Astrocyte of the cerebellum (primary cell): Measurements from ENCODE around the gene KATNAL1.
"Not testable (repeated sequence)": the region's sequence is repeated elsewhere in the genome, so short reads cannot be mapped to it uniquely, and the experiment has no call there.

Experiments used
- DNase-seq: peaks from one replicate; pipeline ENCODE4 v3.0.0-alpha.2; 2011; ENCODE audit warnings: low read depth
- H3K4me3 ChIP-seq: 2 replicates; pipeline ENCODE4 v1.5.1; 2011; ENCODE audit warnings: mild to moderate bottlenecking, low read depth, low read length, moderate library complexity
- in situ Hi-C: cut with HindIII; loops from 2 replicates; pipeline ENCODE4 v1.10.0; 2017; ENCODE audit warnings: low sequenced_read_pairs
- TF ChIP-seq, protein P1 (sequence below): IDR thresholded peaks from 2 replicates; pipeline ENCODE4 v1.5.1; 2012; ENCODE audit warnings: low read length, low read depth, moderate library complexity, mild to moderate bottlenecking; ENCODE audit errors: missing control alignments

The KATNAL1 gene

DNA sequence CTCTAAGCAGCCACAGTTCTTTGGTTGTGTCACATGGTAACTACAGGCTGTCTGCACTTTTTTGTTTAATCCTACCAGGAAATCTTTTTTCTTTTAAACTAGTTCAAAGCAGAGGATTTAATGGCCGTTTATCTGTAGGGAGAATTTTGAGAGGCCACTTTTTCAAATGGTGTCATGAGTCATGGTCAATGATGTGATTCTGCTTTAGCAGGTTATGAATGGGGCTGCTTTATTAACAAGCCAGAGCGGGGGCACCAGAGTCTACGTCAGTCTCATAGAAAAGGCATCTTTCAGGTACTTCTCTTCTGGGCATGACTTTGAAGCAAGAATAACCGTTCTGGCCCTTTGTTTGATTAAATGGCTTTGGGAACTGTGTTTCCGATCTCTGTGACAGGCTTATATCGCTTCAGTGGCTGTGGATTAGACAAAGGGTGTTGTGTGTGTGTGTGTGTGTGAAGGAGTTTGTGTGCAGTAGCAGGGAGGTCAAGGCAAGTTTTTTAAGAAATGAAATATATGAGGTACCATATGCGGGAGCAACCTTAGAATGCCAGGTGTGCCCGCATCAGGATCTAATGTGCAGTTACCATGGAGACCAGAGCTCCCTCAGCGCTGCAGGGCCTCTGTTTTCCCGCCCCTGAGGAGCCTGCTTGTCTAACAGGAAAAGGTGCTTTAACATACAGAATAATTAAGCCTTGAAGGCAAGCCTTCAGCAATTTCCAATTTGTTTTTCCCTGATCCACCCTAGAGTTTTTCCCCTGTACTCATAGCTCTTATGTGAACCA lies 120.5 kb downstream of the KATNAL1 start:
- H3K4me3 ChIP-seq, result no peak overlapping the region
- DNase-seq, result no peak
- TF ChIP-seq, protein P1, sequence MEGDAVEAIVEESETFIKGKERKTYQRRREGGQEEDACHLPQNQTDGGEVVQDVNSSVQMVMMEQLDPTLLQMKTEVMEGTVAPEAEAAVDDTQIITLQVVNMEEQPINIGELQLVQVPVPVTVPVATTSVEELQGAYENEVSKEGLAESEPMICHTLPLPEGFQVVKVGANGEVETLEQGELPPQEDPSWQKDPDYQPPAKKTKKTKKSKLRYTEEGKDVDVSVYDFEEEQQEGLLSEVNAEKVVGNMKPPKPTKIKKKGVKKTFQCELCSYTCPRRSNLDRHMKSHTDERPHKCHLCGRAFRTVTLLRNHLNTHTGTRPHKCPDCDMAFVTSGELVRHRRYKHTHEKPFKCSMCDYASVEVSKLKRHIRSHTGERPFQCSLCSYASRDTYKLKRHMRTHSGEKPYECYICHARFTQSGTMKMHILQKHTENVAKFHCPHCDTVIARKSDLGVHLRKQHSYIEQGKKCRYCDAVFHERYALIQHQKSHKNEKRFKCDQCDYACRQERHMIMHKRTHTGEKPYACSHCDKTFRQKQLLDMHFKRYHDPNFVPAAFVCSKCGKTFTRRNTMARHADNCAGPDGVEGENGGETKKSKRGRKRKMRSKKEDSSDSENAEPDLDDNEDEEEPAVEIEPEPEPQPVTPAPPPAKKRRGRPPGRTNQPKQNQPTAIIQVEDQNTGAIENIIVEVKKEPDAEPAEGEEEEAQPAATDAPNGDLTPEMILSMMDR, result no peak
- in situ Hi-C loops, result no loop called here

DNA sequence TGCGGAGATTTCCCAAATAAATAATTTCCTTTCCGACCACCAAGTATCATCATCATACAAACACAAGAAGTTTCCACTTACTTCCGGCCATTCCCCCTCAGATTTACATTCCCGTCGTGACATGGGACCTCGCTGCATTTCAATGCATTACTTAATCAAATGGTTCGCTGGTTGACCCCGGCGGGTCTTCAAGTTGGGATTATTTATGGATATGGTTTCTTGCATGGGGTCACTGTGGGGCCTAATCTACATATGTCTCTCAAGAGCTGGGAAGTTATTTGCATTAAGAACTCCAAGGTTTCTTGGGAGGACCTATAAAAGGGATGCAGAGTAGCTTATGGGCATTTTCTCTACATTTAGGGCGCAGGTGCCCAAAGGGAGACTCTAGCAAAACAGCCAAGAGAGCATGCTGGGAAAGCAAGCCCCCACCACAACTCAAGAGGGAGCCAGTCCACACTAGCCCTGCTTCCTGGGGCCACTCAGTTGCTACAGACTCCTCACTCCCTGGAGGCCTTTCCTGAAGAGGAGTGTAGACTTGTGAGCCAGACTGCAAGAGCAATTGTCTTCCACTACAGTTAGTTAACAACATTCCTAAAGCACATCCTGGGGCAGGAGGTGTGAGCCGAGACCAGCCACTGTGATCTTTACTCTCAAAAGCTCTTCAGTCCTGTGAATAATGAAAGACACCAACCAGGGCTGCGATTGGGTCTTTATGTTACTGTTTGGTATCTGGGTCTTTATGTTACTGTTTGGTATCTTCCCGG lies 125.3 kb downstream of the KATNAL1 start:
- TF ChIP-seq, protein P1, result no peak
- no peak overlapping the region for H3K4me3 ChIP-seq
- no peak for DNase-seq
- in situ Hi-C loops, result no loop called here

DNA sequence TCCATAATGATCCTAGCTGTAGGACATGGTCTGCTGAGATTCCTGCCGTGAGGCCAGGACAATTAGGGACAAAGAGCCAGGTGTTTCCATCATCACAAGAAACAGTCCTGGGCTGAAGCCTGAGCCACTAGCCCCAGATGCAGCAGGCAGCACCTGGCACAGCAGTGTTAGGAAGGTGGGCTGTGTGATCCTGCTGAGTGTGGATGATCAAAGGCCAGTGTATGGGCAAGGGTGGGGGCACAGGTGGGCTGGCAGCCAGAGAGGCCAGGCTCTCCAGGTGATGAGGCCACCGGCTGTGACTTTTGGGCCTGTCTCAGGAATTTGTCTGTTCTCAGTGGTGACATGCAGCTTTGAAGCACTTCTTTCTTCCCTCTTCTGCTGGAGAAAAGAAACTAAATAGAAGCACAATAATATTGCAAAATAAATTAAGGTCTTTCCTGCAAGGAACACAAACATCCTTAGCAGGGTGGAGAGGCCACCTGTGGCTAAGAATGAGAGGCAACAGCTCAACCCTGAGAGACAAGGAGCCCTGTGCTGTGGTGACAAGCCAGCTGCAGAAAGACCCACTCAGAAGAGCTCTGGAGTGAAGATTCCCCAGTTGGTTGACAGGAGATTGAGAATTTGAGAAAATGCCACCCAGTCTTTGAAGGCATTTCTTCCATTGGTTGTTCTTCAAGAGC lies 127.6 kb downstream of the KATNAL1 start:
- in situ Hi-C loops, result no loop called here
- TF ChIP-seq, protein P1, result no peak
- no peak for DNase-seq
- H3K4me3 ChIP-seq, result no peak overlapping the region

DNA sequence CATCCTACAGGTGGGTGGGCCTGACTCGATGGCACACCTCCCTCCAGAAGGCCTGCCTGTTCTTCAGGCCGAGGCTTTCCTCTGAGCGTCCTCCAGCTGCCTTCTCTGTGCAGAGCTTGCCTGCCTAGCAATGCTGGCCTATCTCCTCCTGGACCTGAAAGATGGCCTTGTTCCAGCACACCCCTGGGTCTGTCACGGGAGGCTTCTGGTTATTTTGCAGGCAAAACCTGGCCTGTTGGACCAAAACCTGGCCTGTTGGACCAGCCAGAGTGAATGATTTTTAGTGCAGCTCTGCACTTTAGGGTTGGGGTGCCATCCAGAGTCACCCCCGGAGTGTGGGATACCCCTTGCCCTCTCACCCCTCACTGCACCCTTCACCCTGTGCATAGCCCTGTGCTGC lies 128.4 kb downstream of the KATNAL1 start:
- in situ Hi-C loops, result no loop called here
- TF ChIP-seq, protein P1, result no peak
- H3K4me3 ChIP-seq, result no peak overlapping the region
- no peak for DNase-seq

DNA sequence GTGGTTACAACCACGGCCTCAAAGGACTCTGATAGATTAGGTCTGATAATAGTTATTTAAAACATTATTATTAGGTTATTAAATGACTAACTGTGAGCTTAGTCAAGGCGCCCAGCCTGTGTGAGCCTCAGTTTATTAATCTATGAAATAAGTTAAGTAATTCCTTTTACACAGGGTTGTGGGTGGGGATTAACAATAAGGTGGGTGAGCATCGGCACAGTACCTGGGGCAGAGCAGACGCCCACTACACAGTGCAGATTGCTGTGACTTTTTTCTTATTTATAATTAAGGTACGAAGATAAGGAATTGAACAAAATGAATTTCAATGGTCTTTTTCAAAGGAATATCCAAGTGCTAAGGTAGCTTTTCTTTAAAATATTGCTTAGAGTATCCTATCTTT lies 132.2 kb downstream of the KATNAL1 start:
- in situ Hi-C loops, result no loop called here
- H3K4me3 ChIP-seq, result no peak overlapping the region
- DNase-seq, result no peak
- TF ChIP-seq, protein P1, result no peak

DNA sequence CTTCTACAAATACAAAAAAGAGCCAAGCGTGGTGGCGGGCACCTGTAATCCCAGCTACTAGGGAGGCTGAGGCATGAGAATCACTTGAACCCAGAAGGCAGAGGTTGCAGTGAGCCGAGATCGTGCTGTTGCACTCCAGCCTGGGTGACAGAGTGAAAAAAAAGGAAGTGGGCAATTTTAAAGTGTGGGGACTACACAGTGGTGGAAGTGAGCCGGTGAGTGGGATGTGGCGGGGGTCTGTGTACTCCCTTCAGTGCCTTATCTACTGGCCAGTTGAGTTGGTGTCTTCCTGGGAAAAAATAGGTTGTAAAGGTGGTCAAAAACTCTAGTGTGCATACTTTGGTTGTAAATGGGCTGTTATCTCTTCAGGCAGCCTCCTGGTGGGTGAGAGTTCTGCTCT lies 133.1 kb downstream of the KATNAL1 start:
- DNase-seq, H3K4me3 ChIP-seq, in situ Hi-C loops: not testable (repeated sequence)

DNA sequence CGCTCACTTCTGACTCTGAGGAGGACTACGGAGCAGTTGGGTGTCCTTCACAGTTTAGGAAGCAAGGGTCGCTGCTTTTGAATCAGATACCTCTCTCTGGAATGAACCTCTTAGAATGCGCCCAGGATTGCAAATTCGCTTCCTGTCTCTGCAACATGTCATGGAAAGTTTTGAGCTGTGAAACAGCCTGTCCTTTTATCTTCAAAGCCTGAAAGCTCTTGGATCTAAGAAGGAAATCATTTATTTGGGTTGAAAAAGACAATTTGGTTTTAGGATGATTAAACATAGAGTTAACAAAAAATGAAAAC lies 134.1 kb downstream of the KATNAL1 start:
- DNase-seq, result no peak
- TF ChIP-seq, protein P1, result no peak
- in situ Hi-C loops, result no loop called here
- no peak overlapping the region for H3K4me3 ChIP-seq
